Osteoblast (primary cell): ENCODE measurements around the gene MOCOS. TPM values are rescaled to one million over a fixed set of nuclear protein-coding genes. Genes with fewer than 3 reads are reported as not detected.
"Not testable (repeated sequence)": the region's sequence is repeated elsewhere in the genome, so short reads cannot be mapped to it uniquely, and the experiment has no call there.

Experiments
- DNase-seq: peaks from one replicate; pipeline ENCODE4 v3.0.0; 2011; ENCODE audit warnings: low spot score, mixed read lengths; ENCODE audit not compliant: insufficient read length; ENCODE audit errors: missing footprints
- H2AFZ ChIP-seq: 2 replicates; pipeline ENCODE4 v1.6.0; 2011; ENCODE audit warnings: mild to moderate bottlenecking, low read length
- H3K27ac ChIP-seq: 2 replicates; pipeline ENCODE4 v1.5.1; 2011; ENCODE audit warnings: mild to moderate bottlenecking, low read depth, low read length, moderate library complexity
- H3K27me3 ChIP-seq: 2 replicates; pipeline ENCODE4 v1.6.0; 2012; ENCODE audit warnings: mild to moderate bottlenecking, control low read depth, inconsistent platforms, low read length, moderate library complexity; ENCODE audit not compliant: insufficient read depth
- H3K36me3 ChIP-seq: 2 replicates; pipeline ENCODE4 v1.5.1; 2011; ENCODE audit warnings: mild to moderate bottlenecking, low read length, control low read depth, moderate library complexity; ENCODE audit not compliant: insufficient read depth
- H3K4me1 ChIP-seq: 2 replicates; pipeline ENCODE4 v1.5.1; 2011; ENCODE audit warnings: mild to moderate bottlenecking, low read length, control low read depth, moderate library complexity; ENCODE audit not compliant: insufficient read depth
- H3K4me2 ChIP-seq: 2 replicates; pipeline ENCODE4 v1.6.0; 2011; ENCODE audit warnings: mild to moderate bottlenecking, low read length; ENCODE audit not compliant: insufficient read depth
- H3K4me3 ChIP-seq: fragments of 200-600 bp; sonication (generic); 3 replicates; pipeline ENCODE4 v1.5.1; 2012; ENCODE audit warnings: mild to moderate bottlenecking, low read length, inconsistent platforms; ENCODE audit not compliant: insufficient read depth
- H3K79me2 ChIP-seq: 2 replicates; pipeline ENCODE4 v1.6.0; 2012; ENCODE audit warnings: mild to moderate bottlenecking, low read length, control low read depth, inconsistent platforms; ENCODE audit not compliant: insufficient read depth
- H3K9me3 ChIP-seq: 2 replicates; pipeline ENCODE4 v1.5.1; 2011; ENCODE audit warnings: low read depth, low read length, control low read depth
- H4K20me1 ChIP-seq: 2 replicates; pipeline ENCODE4 v1.6.0; 2012; ENCODE audit warnings: mild to moderate bottlenecking, low read length, control low read depth; ENCODE audit not compliant: insufficient read depth
- total RNA-seq: library from RNA; depleted of rRNA; stranded (reverse); fragments of >200 nt; gene quantifications from 2 replicates; pipeline ENCODE4 v1.2.3, GENCODE V29; 2012
- TF ChIP-seq, protein P1 (sequence below): IDR thresholded peaks from 2 replicates; pipeline ENCODE4 v1.5.1; 2011; ENCODE audit warnings: mild to moderate bottlenecking, low read depth, low read length, moderate library complexity; ENCODE audit errors: extremely low read depth

MOCOS gene
- total RNA-seq, 1 donor = 19.9 TPM

DNA sequence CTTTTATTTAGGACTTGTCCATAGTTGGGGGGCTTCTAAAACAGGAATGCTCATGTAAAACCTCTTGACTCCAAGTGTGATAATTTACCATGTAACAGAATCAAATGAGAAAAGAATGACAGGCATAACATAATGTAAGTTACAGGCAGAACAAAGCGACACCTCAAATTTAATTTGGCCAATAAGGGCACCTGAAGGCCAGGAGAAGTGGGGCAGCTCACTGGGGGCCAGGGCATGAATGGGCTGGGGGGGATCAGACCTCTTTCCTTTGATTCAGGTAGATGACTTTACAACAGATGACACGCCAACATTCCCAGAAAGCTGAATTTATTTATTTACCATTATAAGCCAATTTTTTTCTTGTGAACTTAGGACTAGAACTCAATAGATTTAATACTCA lies 14.5 kb downstream of the MOCOS start:
- Histone ChIP-seq H3K4me1 (no peaks in the 10 kb centered on the region), H3K36me3 (peaks cover 2% of the 10 kb centered on the region), H4K20me1 (no peaks in the 10 kb centered on the region), H3K27ac (no peak overlapping the region), H3K27me3 (no peaks in the 10 kb centered on the region), H3K4me2 (no peak overlapping the region), H3K9me3 (no peaks in the 10 kb centered on the region), H3K4me3 (no peak overlapping the region), H3K79me2 (no peaks in the 10 kb centered on the region), H2AFZ (no peak overlapping the region)
- no peak for DNase-seq
- TF ChIP-seq, protein P1, sequence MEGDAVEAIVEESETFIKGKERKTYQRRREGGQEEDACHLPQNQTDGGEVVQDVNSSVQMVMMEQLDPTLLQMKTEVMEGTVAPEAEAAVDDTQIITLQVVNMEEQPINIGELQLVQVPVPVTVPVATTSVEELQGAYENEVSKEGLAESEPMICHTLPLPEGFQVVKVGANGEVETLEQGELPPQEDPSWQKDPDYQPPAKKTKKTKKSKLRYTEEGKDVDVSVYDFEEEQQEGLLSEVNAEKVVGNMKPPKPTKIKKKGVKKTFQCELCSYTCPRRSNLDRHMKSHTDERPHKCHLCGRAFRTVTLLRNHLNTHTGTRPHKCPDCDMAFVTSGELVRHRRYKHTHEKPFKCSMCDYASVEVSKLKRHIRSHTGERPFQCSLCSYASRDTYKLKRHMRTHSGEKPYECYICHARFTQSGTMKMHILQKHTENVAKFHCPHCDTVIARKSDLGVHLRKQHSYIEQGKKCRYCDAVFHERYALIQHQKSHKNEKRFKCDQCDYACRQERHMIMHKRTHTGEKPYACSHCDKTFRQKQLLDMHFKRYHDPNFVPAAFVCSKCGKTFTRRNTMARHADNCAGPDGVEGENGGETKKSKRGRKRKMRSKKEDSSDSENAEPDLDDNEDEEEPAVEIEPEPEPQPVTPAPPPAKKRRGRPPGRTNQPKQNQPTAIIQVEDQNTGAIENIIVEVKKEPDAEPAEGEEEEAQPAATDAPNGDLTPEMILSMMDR = no peak

DNA sequence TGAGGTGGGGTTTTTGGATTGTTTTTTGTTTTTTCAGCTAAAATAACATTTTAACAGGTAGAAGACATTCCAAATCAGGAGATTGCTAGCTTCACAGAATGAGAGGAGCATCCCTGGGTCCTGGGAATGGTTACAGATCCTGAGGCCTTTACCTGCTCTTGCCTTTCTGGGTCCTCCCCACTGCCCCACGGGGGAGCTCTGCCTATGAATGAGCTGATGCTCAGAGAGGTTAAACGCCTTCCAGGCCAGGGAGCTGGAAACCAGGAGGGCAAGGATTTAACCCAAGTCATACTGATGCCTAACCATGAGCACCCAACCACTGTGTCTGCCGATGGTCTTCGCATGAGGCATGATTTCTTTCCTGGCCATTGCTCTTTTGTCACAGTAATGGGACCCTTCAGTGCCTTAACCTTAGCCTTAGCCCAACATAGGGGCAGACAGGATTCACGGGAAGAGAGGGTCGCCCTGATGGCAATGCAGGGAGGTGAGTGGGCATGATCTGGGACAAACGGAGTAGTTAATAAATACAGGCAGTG lies 16.1 kb downstream of the MOCOS start:
- no peak for DNase-seq
- Histone ChIP-seq H4K20me1 (no peaks in the 10 kb centered on the region), H3K79me2 (no peaks in the 10 kb centered on the region), H2AFZ (no peak overlapping the region), H3K4me1 (no peaks in the 10 kb centered on the region), H3K9me3 (no peaks in the 10 kb centered on the region), H3K4me2 (no peak overlapping the region), H3K4me3 (no peak overlapping the region), H3K27me3 (no peaks in the 10 kb centered on the region), H3K27ac (no peak overlapping the region), H3K36me3 (peaks cover 2% of the 10 kb centered on the region)
- TF ChIP-seq, protein P1 = no peak

DNA sequence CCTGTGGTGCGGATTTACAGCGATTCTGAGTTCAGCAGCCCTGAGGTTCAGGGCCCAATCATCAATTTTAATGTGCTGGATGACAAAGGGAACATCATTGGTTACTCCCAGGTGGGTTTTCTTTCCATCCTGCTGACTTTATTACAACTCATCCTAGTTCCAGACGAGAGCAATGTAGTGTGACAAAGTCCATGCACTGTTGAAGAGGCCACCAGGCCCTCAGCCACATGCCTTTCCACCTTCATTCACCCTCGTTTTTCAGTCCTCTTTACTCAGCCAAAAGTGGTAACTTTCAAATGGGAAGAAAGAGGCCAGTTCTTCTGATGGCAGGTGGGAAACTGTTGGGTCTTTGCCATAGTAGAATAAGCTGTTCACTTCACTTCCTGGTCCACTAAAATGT lies 17.9 kb downstream of the MOCOS start:
- no peaks in the 10 kb centered on the region for H3K27me3 ChIP-seq
- H3K4me1 ChIP-seq = no peaks in the 10 kb centered on the region
- TF ChIP-seq, protein P1 = no peak
- H3K4me3 ChIP-seq = no peak overlapping the region
- H4K20me1 ChIP-seq = no peaks in the 10 kb centered on the region
- no peak overlapping the region for H2AFZ ChIP-seq
- no peak for DNase-seq
- H3K79me2 ChIP-seq = no peaks in the 10 kb centered on the region
- peaks cover 2% of the 10 kb centered on the region for H3K36me3 ChIP-seq
- H3K4me2 ChIP-seq = no peak overlapping the region
- no peak overlapping the region for H3K27ac ChIP-seq
- H3K9me3 ChIP-seq = no peaks in the 10 kb centered on the region

DNA sequence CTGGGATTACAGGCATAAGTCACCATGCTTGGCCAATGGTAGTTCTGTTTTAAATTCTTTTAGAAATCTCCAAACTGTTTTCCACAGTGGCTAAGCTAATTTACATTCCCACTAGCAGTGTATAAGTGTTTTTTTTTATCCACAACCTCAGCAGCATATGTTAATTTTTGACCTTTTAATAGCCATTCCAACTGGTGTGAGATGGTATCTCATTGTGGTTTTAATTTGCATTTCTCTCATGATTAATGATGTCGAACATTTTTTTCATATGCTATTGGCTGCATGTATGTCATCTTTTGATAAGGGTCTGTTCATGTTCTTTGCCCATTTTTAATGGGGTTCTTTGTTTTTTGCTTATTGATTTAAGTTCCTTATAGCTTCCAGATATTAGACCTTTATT lies 20.0 kb downstream of the MOCOS start:
- Histone ChIP-seq H3K27ac (no peak overlapping the region), H3K9me3 (no peaks in the 10 kb centered on the region), H3K27me3 (no peaks in the 10 kb centered on the region), H3K36me3 (peaks cover 2% of the 10 kb centered on the region), H3K4me2 (no peak overlapping the region), H2AFZ (no peak overlapping the region), H3K4me1 (peaks cover 15% of the 10 kb centered on the region), H4K20me1 (no peaks in the 10 kb centered on the region), H3K79me2 (no peaks in the 10 kb centered on the region), H3K4me3 (no peak overlapping the region)
- TF ChIP-seq, protein P1 = no peak
- no peak for DNase-seq

DNA sequence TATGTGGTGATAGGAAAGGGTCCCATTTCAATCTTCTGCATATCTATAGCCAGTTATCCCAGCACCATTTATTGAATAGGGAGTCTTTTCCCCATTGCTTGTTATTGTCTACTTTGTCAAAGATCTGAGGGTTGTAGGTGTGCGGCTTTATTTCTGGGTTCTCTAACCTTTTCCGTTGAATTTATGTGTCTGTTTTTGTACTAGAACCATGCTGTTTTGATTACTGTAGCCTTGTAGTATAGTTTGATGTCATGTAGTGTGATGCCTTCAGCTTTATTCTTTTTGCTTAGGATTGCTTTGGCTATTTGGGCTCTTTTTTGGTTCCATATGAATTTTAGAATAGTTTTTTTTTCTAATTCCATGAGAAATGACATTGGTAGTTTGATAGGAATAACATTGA lies 20.7 kb downstream of the MOCOS start:
- not testable (repeated sequence) for H3K9me3 ChIP-seq, DNase-seq, H3K27me3 ChIP-seq, H3K36me3 ChIP-seq, H3K79me2 ChIP-seq, H4K20me1 ChIP-seq, H3K27ac ChIP-seq, H3K4me2 ChIP-seq, H2AFZ ChIP-seq, H3K4me3 ChIP-seq
- H3K4me1 ChIP-seq = peaks cover 22% of the 10 kb centered on the region
